Activated CD4-positive, alpha-beta T cell treated with anti-CD3 and anti-CD28 coated beads, Interleukin-10, Interleukin-2, amounts not matched to agents 100 ng/mL and 50 ng/mL, durations not matched to agents 16 hours and 8 hours (primary cell): ENCODE measurements around the gene NRCAM.

Experiments
- DNase-seq: peaks from one replicate; pipeline ENCODE4 v3.0.0-alpha.2; 2020

Gene NRCAM

DNA sequence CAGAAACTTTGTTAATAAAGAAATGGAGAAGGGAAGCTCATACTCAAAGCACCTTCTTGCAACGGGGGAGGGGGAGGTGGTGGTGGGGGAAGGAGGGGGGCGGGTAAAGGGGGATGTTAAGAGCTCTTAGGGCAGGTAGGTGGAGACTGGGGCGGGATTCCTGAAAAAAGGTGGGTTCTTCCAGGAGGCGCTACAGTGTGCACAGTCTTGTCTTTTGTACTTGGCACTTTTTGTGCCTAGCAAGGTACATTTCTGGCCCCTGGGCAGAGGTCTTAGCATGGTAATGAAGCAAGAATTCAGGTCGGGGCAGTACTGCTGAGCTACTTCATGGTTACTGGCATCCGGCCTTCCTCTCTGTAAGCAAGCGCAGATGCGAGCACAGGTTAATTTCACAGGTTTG lies 310.8 kb downstream of the NRCAM start:
- DNase-seq: no peak

DNA sequence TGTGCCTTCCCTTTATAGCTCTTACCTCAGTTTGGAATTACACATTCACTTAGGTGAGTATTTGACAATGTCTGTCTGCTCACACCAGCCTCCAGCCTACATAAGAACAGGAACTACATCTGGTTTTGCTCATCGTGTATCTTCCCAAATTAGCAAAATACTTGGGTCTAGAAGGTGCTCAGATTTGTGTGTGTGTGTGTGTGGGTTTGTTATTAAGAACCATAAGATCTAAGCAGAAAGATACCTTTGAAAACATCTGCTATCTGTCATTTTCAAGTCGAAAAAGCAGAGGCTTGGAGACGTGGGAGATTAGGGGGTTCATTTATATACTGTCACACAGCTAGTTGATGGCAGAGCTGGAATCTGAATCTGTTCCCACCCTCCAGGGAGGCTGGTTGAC lies 311.3 kb downstream of the NRCAM start:
- DNase-seq: no peak

DNA sequence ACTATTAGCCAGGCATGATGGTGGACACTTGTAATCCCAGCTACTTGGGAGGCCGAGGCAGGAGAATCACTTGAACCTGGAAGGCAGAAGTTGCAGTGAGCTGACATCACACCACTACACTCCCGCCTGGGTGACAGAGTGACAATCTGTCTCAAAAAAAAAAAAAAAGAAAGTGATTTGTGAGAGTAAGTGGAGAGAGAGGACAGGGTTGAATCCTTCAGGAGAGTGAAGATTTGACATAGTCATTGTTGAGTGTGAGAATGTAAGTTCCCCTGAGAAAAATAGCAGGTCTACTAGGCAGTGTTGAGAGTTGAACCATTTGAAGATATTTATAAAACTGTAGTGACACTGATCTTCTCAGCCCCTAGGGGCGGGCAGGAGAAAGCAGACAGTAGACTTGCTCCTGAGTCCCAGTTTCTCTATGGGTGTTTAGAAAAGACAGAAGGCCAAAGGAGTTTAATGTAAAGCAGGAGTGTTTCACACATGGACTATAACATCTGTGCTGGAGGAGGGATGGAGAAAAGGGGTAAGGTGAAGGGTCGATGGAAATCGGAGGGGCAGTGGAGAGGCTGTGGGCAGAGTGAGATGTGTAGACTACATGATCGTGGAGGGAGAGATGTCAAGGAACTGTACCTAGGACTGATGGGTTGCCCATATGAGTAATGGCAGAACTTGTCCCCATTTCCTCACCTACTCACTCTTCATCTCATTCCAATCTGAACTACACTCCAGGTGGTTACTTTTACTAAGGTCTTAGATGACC lies 312.4 kb downstream of the NRCAM start:
- no peak for DNase-seq

DNA sequence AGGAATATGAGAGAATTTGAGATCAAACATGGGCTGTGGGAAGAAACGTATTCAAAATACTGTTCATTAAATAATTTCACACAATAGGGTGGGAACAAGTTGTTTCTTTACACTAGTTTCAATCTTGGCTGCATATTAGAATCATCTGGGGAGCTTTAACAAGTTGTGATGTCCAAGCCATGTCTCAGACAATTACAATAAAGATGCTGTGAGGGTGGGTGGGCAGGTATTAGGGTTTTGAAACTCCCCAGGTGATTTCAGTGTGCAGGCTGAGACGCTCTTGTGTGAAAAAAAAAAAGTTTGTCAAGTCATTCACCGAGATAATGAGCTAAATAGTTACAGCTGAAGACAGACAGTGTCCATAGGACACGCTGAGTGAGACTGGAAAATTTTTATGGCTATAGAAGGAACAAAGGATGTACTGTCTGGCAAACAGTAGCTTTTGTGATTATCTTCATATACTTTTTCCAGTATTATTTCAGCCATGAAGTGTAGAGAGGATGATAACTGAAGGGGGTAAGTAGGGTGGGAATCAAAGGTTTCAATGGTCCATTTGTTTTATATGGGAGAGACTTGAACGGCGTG lies 313.5 kb downstream of the NRCAM start:
- DNase-seq: no peak

DNA sequence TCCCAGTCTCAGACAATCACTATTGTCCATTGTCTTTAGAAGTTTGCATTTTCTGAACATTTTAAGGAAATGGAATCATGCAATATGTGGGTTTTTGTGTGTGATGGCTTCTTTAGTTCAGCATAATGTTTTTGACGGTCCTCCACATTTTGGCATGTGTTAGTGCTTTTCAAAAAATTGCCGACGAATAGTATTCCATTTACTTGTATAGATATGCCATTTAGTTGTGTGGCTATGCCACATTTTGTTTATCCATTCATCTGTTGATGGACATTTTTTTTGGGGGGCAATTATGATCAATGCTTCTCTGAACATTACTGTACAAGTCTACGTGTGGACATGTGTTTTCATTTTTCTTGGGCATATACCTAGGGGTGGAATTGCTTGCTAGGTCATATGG lies 314.1 kb downstream of the NRCAM start:
- DNase-seq: no peak

DNA sequence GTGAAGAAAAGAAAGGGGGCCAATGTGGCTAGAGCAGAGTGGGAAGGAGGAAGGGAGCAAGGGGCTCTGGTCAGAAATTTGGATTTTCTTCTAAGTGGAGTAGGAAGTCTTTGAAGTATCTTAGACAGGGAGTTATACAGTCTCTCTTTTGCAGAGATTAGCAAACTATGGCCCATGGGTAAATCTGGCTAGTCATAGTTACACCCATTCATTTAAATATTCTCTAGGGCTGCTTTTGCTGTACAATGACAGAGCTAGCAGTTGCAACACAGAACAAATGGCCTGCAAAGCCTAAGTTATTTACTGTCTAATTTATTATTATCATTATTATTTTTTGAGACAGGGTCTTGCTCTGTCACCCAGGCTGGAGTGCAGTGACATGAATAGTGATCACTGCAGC lies 315.6 kb downstream of the NRCAM start:
- no peak for DNase-seq

DNA sequence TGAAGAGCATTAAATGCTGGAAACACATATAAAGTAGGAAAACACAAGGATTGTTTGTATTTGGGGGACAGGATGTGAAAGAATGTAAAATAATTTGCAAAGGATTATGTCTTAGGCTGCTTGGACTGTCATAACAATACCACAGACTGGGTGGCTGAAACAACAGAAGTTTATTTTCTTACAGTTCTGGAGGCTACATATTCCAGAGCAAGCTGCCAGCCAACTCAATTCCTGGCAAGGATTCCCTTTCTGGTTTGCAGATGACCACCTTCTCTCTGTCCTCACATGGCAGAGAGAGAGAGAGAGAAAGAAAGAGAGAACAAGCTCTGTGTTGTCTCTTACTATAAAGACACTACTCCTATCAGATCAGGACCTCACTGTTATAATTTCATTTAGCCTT lies 317.3 kb downstream of the NRCAM start:
- no peak for DNase-seq

DNA sequence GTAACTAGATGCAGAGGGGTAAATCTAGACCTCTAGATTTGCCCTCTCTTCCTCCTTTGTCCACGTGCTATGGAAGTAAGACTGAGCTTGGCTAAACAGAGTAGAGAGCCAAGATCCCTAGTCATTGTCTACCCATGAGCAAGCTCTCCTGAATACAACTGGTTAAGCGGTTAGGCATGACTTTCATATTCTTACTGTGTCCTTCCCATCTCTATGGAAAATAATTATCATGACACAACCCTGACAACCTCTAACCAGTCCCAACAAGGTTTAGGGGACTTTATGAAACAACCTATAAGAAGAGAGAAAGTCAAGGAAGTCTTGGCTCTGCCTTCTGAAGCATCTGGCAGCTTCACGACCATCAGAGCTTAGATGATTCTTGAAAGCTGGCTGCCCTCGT lies 318.2 kb downstream of the NRCAM start:
- DNase-seq: no peak

DNA sequence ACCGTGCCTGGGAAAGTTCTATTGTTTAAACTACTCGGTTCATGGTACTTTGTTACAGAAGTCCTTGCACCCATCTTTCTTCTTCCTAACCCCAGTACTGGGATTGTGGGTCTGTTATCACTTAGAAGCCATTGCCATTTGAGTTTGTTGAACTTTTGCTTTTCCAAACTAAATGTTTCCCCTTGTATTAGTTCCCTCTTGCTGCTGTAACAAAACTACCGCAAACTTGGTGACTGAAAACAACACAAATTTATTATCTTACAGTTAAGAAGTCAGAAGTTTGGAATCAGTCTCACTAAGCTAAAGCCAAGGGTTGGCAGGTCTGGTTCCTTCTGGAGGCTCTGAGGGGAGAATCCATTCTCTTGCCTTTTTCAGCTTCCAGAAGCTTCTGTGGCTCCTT lies 319.2 kb downstream of the NRCAM start:
- no peak for DNase-seq

DNA sequence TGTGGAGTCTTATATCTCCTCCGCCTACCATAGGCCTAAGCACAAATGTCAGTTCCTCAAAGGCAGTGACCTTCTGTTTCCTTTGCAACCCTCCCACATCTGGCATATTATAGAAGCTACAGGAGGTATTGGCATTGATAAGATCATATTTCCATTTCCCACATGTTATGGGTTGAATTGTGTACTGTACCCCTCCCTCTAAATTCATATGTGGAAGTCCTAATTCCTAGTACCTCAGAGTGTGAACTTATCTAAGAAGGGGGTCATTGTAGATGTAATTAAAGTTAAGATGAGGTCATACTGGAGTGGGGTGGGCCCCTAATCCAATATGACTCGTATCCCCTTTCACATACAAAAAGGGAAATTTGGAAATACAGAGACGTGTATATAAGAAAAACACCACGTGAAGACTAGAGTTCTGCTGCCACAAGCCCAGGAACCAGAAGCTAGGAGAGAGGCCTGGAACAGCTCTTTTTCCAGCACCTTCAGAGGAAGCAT lies 320.0 kb downstream of the NRCAM start:
- DNase-seq: no peak

DNA sequence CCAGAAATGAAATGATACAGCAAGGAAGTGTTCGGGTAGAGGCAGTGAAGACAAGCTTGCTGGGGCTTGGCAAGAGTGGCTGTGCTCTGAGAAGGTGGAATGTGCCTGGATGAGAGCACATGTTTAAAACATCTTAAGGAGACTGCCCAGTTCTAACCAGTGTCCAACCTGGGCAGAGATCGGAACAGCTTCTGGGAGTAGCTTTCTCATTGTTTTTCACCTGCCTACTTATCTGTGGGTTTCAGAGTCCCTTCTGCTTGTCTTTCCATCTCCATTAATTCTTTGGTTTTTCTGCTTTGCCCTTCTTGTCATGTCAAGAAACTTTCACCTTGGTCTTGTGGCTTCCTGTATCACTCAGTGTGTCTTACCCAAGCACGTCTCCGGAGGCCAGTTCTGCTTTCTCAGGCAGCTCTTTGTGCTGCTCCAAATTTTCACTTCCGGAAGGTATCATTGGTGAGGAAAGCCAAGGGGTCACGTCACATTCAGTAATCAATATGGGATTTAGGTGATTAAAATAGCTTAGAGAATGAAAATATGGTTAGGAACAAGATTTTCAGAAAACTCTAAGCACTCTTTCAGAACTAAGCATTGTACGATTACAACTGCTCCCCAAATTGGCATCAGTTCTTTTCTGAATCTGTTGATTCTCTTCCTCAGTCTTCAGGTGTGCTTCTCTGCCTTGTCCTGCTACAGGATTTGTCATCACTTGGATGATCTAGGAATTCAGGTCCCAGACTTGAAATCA lies 320.6 kb downstream of the NRCAM start:
- peak; percentile 77 for DNase-seq

DNA sequence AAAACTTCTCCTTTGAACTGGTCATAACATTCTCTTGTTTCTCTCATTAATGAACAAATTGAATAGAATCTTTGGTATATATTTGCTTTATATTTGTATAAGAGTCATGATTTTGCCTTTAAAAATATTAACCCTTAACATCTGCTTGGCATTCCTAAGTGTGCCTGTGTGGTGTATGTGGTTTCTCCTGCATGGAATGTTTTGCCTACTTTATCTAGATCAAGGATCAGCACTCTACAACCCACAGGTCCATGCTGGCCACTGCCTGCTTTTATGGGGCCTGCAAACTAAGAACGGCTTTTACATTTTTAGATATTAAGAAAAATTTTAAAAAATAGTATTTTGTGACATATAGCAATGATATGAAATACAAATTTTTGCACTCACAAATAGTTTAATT lies 321.8 kb downstream of the NRCAM start:
- no peak for DNase-seq

DNA sequence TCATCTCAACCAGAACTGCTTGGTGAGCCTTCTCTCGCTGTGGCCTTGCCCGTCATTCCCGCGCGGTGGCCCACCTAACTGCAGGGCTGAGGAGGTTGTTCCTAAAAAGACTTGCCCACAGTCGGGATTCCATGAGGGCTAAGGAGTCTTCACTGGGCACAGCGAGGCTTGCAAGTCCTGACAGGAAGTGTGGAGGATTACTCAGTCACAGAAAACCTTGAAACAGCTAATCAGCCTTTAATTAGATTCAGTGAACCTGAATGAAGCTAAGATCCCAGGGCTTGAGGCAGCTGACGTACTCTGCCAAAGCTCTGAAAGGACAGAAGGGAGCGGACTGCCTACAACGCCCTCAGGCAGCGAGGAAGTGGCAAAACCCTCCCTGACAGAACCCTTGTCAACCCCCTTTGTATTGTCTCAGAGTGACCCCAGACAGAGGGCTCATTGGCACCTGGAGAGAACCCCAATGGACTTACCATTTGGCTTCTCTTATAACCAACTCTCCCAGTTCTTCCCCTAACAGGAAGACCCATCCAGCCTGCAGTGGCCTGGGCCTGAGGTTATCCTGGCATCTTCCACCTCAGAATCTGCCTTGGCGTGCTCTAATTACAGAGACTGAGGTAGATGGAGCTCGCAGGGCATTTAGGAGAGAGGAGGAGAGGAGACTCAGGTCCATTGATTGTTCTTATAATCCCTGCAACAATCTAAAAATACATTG lies 323.5 kb downstream of the NRCAM start:
- no peak for DNase-seq

DNA sequence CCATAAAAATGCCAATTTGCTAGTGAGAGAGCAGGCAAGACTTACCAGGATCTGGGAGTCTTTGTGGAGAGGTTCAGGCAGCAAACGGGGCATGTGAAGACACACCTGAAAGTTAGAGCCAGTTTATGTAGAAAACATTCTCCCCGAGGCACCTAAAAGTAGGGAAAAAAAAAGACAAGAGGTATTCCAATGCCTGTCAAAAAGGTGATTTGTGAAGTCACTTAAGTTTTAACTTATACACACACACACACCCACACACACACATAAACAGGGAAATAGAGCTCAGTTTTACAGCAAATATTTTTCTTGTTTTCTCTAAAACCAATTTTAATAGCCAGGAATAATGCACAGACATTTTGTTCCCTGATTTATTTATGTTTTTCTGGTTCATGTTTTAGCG lies 326.0 kb downstream of the NRCAM start, which contains the start of gene LAMB4:
Gene LAMB4 (minus strand): TSS at position 101 of the 400 bp plus-strand sequence. CDS start 7,197 bp downstream, outside the sequence.
- DNase-seq: no peak

DNA sequence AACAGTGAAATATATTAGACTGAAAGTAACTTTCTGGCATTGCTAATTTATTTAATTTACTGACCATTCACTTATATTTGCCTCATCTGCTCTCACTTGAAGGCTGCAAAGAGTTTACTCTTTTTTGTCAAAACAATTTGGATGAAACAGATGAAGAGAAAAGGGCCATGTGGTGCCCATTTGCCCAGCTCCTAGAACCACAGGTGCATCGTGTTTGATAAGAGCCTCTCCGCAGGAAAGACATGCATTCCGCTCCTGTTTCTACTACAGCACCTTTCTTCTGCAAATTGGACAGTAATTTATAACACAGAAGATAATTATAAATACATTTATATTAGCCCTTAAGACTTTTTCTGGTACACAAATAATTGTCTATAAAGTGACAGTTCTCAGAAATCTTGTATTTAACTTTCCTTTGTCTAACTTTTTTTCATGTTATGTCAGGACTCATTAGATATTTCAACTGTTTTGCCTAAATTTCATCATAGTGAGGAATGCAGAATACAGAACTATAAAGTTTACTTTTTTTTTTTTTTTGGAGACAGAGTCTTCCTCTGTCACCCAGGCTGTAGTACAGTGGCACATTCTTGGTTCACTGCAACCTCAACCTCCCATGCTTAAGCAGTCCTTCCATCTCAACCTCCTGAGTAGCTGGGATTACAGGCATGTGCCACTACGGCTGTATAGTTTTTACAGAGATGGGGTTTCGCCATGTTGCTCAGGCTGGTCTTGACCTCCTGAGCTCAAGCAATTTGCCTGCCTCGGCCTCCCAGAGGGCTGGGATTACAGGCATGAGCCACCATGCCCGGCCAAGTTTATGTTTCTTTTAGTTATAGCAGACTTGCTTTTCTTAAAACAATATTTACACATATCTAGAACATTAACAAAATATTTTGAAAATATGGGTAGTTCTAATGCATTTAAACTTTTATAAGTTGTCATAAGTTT lies 326.9 kb downstream of the NRCAM start:
- no peak for DNase-seq

DNA sequence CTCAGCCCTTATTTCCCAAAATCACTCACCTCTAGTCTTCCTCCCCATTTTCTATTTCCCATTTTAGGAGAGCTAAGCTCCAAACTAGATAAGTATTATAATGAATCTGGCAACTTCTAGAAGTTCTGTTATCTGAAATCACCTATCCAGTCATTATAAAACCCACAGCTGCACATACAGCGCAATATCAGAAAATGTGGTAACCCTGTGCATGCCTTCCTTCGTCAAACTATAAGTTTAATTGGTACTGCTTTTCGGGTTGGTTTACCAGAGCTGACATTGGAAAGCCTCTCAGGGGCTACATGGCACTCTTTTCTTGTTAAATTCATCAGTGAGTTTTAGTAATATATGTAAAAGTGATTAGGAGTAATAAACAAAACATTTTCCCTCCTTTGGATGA lies 327.7 kb downstream of the NRCAM start:
- no peak for DNase-seq

DNA sequence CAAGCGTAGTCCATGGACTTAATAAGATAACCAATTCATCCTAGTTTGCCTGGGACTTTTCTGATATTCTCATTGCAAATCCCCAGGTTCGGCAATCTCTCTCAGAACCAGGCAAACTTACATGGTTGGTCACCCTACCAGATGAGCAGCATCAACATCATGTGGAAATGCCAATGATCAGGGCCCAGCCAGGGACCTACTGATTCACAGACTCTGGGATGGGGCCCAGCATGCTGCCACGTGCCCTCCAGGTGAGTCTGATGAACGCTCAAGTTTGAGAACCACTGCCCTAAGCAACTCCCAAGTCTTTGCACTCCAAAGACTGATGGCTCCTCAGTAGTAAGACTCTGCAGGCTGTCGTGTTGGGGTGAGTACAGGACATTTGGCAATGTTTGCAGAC lies 328.8 kb downstream of the NRCAM start:
- DNase-seq: no peak

DNA sequence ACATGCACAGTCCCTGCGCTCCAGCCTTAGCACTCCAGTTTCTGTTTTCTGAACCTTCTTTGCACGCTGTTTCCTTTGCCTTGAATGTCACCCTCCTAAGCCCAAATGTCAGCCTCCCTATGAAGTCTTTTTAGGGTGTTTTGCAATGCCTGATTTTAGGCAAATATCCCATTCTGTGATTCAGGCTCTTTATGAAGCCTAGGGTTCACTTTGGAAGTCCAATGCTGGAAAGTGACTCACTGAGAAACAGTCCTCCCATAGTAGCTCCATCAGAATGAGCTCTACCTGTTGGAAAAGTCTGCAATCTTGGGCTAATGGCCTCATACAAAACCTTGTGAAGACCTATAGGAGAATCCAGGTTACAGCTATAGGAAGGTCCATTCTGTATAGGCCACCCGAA lies 331.4 kb downstream of the NRCAM start:
- DNase-seq: no peak

DNA sequence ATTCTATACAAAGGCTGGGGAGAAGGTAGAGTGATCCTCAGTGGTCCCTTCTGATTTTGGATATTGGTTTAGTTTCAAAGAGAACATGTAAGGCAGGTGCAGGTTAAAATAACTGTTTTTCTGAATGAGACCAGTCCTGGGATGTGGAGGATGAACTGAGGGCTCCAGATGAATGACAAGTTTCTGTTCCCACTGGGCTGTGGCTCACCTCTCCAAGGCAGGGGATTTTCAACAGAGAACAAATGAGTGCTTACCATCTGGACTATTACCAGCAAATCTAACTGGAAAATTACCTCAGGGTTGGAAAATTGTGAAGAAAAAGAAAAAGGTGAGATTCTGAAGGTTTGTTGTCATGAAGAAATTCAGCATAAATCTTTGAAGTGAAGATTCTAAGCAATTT lies 334.1 kb downstream of the NRCAM start:
- no peak for DNase-seq

DNA sequence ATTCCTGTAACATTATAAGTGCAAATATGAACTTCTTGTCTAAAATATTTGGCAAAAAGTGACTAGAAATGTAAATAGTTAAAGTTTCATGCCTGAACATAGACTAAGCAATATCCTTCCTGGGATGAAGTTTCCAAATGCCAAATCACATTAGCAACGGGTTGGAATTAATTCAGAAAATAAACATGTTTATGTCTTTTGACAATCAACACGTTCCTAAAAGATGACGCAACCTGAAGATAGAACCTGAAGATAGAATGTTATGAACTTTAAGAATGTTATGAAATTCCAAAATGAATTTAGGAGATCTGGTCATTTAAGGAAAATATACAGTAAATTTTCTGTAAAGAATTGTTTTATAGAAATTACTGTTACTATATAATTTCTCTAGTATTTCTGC lies 335.3 kb downstream of the NRCAM start:
- no peak for DNase-seq

DNA sequence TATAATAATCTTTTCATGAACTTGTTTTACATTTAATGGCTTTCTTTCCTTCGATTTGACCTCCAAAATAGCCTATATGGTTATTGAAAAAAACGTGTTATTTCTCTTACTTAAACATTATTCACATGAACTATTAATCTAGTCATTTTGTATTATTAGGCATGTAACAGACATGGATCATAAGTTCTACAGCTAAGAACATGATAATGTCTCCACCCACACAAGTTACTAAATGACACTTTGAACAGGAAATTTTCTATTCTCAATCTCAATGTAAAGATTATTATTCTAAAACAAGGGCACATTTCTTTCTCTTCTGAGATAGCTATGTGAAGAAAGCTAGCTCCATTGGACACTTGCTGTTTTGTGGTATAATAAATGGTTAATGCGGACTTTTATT lies 336.0 kb downstream of the NRCAM start:
- DNase-seq: no peak

DNA sequence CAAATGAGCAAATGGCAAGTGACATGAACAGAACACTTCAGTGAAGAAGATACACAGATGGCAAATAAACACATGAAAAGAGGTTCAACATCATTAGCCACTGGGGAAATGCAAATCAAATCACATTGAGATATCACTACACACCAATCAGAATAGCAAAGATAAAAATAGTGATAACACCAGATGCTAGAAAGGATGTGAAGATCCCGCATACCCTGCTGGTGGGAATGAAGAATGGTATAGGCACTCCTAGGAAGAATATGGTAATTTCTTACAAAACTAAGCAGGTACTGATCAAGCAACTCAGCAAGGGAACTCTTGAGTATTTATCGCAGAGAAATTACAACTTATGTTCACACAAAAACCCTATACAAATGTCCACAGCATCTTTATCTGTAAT lies 337.3 kb downstream of the NRCAM start:
- no peak for DNase-seq
